HG03354 (cell line): Measurements from ENCODE around the gene SKAP2.

Source experiments
- ATAC-seq: cut with Tn5 transposase; IDR thresholded peaks from one replicate; pipeline ENCODE4 v1.9.1; 2021; ENCODE audit warnings: mild to moderate bottlenecking; ENCODE audit not compliant: unreplicated experiment, poor library complexity, severe bottlenecking

SKAP2 gene

DNA sequence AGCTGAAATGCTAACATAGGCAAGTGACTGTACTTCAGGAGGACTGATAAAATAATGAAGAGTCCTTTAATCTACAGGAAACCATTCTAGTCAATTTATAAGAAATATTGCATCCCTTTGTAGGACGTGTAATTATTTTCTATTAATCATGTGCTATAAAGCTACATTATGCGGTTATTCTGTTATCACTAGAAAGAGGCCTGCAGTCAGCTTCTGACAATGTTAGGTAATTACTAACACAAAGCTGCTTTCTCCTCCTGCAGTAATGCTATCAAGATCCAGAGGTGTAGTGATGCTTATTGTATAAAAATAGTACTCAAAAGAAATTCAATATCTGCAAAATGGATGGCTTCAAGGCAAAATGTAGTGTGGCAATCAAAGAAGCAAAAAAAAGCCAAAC, 191.1 kb downstream of the SKAP2 start:
- no peak for ATAC-seq

DNA sequence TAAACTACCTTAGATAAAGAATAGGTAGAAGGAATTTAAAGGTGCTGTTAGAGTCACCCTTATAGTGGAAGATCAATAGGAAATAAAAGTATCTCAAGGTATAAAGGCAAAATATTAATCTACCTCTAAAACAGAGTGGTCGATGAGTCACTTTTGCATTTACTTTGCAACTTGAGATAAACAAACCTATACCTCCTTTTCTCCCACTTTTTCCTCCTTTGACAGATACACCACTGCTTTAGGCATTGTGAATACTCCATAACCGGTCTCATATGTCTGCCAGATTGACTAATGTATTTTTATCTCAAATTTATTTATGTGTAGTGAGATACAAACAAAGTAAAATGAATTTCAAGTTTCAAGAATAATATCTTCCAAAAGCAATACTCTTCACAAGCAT, 193.5 kb downstream of the SKAP2 start:
- no peak for ATAC-seq

DNA sequence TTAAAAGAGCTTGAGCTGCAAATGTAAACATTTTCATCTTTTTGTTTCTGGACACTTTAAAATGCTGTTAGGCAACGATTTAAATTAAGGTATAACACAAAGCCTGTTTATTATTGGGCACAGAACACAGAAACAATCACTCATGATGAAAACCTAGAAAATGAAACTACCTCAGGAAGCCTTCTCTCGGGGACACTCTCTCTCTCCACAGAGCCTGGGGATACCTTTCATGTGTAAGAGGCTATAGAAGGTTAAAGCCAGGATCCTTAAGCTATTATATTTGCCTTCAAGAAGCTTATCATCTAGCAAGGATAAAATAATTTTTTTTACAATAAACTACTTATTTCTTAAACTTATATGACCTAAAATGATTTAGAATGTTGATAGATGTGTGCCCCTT, 194.1 kb downstream of the SKAP2 start:
- no peak for ATAC-seq

DNA sequence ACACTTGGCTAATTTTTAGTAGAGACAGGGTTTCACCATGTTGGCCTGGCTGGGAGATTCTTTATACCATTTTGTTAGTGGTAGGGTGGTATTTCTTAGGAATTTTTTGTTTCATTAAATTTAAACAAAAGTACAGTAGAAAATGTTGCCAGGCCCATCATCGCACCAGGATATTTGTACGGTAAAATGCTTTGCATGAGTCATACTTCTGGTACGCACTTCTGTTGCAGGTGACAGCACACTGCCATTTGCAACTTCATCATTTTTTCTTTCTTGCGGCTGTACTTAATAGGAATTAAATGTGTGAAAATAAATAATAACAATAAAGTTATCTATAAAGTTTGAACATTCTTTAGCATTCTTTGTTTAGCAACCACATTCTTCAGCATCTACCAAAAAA, 195.6 kb downstream of the SKAP2 start:
- ATAC-seq, result no peak

DNA sequence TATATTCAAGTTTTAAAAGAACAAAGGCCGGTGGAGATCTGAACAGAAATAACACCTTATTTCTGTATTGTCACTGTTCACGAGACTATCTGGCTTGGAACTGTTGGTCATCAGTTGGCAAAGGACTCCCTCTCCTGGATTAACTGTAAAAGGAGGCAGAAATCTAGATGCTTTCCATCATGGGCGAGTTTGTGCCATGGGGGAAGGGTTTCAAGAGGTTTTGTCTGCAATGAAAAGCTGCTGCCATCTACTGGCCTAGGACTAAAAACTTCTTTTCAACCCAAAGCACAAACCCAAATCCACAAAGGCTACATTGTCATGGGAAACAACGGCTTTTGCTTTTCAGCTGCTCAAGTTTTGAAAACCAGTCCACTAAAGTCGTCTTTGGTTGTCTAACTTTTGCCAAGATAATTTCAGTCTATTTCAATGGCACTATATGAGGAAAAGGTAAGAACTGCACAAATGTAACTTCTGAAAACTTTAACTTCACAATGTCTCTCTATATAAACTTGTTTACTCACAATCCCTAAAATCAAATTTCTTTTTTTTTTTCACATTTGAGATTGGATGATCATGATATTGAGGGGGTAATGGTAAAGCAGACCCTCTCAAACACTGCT, 196.8 kb downstream of the SKAP2 start:
- ATAC-seq, result peak; percentile 69

DNA sequence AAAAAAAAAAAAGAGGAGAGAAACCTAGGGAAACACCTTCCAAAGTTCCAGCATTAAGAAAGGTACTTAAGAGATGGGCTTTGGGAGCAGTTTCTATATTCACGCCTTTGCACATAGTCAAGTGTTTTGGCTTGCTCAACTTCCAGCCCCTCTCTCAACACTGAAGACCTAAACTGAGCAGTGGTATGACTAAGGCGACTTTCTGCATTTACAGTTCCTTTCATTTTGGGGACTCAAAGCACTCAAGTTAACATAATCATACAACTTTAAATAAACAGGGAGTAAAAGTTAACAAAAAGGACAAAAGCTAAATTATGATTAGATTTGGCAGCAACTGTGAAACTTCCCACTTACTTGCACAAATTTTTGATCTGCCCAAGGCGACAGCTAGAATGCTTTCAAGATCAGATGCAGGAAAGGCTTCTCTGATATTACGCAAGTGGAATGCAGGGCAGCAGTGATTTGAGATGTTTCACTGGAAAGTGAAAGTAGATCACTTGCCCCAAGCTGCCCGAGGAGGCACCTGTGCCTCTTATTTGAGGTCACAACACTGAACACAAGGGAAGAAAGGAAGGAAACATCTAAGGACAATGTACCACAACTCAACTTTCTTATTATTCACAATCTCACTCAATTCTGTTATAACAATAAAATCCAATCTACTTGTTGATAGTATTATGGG, 199.5 kb downstream of the SKAP2 start:
- peak; percentile 69 for ATAC-seq

DNA sequence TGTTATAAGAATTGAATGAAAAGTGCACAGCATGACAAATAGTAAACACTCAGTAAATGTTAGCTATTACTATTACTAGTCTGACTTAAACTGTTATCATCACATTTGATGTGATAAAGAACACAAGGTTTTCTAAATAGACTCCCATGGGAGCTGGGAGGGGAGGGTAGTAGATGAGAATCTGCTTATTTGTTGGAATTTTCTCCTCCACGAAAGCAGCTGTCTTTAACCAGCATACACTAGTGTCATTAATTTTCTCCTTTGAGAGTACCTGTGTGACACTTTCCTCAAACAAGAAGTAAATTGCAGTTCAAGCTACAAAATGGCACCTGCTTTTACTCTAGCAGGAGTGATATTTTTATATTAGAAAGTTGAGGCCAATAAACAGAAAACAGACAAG, 200.1 kb downstream of the SKAP2 start:
- no peak for ATAC-seq

DNA sequence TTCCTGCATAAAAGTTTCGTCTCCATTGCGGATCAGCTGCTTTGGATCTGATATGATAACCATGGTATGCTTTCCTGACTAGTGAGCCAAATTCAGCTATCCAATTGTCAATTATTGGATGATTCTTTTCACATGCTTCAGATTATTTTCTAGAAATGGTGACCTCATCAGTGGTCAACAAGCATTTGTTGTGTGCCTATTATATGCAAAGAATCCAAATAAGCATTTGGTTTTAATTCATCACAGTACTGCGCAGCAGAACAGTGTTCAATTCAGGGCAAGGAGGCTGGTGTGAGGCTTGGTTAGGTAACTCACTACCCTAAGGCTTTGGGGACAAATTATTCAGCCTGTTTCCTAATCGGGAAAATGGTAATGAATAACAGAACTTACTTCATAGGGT, 200.5 kb downstream of the SKAP2 start:
- ATAC-seq, result no peak

DNA sequence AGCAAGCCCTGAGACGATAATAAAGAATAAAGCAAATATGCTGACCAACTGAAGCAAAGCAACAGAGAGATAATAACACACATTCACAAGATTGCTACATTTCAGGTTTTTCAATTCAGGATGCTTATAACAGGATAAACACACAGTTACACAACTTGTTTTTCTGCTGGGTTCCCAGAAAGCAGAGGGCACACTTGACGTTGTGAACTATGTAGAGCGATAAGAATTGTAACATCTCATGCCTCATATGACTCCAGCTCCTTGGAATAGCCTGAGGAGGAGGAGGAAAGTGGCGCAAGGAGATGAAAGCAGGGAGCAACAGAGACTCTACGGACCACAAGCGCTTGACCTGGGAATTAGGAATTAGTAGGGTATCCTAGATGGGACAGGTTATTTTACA, 201.7 kb downstream of the SKAP2 start:
- ATAC-seq, result no peak

DNA sequence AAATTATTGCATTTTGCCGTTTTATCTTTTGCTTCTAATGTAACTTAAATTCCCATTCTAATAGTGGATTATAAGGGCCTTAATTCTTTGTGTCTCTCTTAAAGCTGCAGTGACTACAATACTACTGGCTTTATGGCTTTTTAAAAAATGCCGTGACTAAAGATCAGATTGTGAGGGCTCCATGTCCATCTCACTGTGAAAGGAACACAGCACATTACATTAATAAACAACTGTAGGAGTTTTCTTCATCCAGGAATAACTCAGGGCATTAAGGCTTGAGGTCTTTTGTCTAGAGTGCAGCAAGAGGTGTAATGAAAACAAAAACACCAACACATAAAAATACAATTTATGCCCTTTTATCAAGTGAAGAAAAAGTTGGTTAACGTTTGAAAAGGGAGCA, 205.3 kb downstream of the SKAP2 start:
- no peak for ATAC-seq

DNA sequence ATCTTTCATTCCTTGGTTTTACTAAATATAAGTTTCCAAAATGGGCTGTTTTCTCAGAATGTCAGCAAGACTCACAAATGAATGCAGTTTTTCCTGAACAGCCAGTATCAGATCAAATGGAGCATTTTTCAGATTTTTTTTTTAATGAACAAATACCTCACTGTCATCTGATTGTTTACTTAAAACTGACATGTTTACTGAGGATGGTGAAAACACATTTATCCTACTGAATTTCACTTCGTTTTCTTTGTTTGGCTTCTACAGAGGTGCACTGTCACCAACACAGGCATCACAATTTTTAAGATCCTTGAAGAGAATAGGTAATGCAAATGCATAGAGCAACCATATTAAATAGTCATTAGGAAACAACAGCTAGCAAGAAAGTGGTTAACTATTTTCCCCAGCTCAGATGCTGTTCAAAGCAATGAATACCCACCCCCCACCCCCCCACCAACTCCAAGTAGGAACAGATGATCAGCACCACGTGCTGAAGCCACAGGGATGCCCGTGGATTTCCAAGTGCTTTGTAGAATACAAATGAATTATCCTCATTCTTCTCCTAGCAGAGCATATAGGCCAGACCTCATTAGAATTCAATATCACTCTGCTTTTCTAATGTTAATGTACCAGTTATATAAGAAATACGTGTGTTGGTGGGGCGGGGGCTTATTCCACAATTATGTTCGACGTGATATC, 205.9 kb downstream of the SKAP2 start:
- no peak for ATAC-seq

DNA sequence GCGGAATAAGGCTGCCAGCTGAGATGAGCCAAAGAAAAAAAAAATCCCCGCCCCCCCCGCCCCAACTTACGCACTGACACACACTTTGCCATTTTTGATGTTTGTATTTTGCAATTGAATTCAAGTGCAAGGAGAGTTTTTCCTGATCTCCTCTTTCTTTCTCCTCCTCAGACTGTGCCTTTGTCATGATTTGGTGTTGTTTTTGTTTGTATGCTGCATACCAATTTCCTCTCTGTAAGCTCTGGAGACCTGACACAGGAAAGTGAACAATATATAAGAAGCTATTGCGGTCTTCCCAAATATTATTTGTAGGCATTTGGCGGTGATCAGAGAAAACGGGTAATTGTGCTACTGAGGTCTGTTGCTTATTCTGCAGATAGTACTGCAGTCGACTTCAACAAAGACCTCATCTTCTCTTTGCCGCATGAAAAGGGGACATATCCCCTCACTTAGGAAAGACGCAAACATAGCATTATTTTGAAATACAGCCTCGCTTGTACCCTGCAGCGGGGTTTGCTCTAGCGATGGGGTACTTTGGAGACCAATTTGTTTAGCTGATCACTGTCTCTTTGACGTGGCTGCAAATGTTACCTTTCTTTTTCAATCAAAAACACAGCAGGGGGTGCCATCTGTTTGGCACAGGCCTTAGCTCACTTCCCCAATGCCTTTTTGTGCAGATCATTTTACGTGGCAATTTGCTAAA, 206.6 kb downstream of the SKAP2 start:
- ATAC-seq, result no peak

DNA sequence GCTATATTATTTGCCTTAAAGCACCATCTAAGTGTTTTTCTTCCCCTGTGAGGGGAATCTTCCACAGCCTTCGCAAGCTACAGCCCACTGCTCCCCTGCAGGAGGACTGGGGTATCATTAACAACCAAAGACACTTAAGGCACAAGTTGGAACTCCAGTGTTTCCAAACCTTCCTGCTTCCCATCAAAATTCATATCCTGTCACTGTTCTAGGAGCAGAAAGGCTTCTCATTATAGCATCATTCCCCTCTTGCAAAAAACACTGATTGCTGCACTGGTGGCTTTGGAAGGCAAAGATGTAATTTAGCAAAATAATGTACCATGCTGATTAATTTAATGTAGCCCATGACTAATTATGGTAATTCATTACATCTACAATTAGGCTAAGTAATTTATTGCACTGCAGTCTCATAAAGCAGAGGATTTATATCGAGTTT, 207.2 kb downstream of the SKAP2 start:
- ATAC-seq, result no peak

DNA sequence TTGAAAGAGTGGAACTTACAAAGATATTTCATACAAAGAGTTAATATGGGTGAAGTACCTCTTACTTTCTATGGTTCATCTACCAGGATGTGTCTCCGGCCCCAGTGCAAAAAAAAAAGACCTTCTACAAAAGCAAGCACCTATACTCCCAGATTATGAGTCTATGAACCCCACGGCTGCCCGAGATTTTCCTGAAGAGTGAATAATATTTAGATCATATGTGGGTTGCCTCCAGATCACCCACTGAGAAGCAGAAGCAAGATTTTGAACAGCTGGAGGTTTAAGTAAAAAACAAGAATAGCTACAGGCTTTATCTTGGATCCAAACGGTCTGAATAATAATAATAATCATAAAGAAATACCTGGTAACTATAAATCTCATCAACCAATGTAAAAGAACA, 207.7 kb downstream of the SKAP2 start:
- no peak for ATAC-seq

DNA sequence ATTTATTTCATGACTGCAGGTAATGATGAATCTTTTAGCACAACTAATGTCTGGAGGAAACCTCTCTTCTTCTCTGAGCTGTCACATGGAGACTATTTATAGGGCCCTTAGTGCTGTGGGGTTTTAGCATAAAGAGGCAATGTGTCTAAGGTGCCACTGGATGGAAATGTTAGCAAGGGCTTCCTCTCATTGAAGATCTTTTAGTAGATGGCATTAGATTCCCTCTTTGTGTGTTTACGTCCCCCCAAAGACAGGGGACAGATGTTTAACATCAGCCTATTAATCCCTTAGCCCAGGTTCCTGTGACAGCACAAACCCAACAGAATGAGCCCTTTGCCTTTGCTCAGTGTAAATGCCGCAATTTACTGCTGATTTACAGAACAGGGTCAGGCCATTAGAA, 208.6 kb downstream of the SKAP2 start:
- ATAC-seq, result no peak

DNA sequence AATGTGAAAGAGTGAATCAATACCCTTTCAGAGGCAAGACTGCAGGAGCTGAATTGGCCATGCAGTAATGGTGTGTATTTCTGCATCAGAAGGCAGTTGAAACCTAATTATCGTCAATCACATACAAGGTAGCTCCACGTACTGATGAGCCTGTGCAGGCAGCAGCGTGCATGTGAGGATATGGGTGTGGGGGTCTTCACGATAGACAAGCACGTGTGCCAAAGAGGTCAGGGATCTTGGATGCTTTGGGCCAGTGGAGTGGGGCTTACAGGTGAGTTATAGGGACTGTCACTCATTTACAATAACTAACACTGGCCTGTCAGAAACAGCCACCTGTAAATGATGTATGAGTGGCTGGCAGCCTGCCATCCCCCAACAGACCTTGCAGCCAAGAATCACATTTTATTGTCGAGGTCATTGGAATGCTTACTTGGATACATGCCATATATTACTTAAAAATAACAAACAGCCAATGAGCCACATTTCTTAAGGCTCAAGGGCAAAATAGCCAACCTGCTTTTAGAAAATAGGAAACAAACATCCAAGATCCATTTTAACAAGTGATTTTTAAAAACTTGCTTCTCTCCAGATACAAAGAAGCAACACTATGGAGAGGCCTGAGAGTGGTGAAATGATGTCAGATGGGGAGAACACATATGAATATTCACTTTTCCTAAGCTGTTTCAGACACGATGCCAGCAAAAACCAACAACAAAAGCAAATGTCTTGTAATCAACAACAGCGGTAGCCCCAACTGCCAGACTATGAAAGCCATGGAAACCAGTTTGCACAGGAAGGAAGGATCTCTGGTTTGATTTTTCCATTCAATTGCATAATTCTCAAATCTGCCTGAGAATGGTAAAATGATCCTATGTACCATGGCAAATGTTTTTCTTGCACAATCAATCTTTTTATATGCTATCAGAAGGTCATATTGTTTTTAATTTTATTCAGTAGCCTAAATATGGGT, 210.7 kb downstream of the SKAP2 start:
- ATAC-seq, result no peak

DNA sequence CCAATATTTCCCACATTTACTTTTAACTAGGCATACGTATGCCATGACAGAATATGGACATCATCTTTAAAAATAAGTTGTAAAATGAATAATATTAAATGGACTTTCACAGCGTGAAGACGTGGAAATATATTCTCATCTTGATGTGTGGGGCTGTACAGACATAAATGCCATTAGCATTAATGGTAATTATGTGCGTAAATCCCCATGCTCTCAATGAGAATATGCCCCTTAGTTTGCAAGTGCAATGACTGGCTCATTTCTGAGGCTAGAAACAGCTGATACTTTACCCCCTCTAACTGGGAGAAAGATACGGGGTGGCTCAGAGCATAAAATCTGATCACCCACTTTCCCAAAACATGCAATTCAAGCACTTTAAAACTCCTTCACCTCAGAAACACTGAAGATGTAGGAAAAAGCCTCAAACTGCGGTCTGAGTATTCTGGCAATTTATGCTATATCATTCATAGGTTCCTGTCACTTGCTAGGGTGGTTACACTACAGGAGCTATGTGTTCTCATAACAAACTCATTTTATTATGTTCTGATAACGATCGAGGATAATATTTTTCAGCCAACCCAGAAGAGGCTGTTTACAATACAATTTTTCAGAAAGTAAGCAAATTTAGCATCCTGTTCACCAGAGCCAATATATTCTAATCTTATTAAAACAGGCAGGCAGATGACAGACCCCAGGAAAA, 211.8 kb downstream of the SKAP2 start:
- no peak for ATAC-seq

DNA sequence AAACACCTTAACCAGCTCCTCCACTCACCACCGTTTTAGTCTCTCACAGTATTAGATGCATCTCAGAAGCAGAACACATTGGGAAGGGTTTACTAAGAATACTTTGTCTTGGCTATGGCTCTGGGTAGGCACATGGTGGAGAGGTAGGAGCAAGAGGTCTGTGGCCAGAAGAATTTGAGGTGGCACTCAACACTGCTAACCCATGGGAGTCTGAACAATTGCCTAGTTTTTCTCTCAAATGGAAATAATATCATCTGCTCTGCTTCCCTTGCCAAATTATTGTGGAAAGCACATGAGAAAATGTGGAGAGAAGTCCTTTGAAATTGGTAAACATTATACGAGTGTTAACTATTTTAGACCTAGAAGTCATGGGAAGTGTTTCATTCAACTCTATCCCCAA, 214.3 kb downstream of the SKAP2 start:
- ATAC-seq, result no peak

DNA sequence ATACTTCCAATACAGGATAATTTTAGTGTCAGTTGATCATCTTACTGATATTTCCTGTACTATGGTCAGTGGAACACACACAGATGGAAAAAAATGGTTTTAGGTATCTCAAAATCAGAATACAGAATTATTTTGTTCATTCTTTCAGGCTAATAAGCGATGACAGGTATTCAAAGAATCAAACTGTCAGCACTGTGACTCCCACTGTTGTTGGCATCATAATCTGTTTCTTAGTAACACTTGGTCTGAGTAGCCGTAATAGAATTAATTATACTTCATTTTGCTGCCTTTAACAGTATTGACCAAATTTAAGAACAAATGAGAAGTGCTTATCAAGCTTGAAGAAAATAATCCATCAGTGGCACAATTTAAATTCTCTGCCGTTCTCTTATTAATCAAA, 215.0 kb downstream of the SKAP2 start:
- ATAC-seq, result no peak
